Measurements from ENCODE around the gene TLX1.

The TLX1 gene

GRCh38 chr10:101094121-101094879 is 36.8 kb upstream of the TLX1 start:
- Histone ChIP-seq H2AFZ (no peak overlapping the region), H3K36me3 (ENCODE audit: control insufficient read depth, insufficient read depth, low read length) (no peaks in the 10 kb centered on the region), H3K9me3 (ENCODE audit: control insufficient read depth, low read length) (no peaks in the 10 kb centered on the region), H3K4me2 (ENCODE audit: low read length) (no peak overlapping the region), H3K9ac (no peak overlapping the region), H3K4me1 (no peaks in the 10 kb centered on the region), H3K4me3 (ENCODE audit: low read depth, low read length) (no peak overlapping the region), H3K27ac (no peak overlapping the region), H3K27me3 (ENCODE audit: control insufficient read depth, insufficient read depth, low read length) (no peaks in the 10 kb centered on the region), H3K79me2 (no peaks in the 10 kb centered on the region)
- no peak for TF ChIP-seq CTCF (IDR thresholded peaks at IDR 0.05)

GRCh38 chr10:101095004-101095403 is 36.1 kb upstream of the TLX1 start:
- TF ChIP-seq CTCF (IDR thresholded peaks at IDR 0.05), result no peak
- Histone ChIP-seq H3K36me3 (ENCODE audit: control insufficient read depth, insufficient read depth, low read length) (no peaks in the 10 kb centered on the region), H3K4me3 (ENCODE audit: low read depth, low read length) (no peak overlapping the region), H3K4me2 (ENCODE audit: low read length) (no peak overlapping the region), H3K9ac (no peak overlapping the region), H3K4me1 (no peaks in the 10 kb centered on the region), H3K27me3 (ENCODE audit: control insufficient read depth, insufficient read depth, low read length) (no peaks in the 10 kb centered on the region), H3K27ac (no peak overlapping the region), H2AFZ (no peak overlapping the region), H3K9me3 (ENCODE audit: control insufficient read depth, low read length) (no peaks in the 10 kb centered on the region), H3K79me2 (no peaks in the 10 kb centered on the region)

GRCh38 chr10:101095550-101096213 is 35.4 kb upstream of the TLX1 start:
- no peak overlapping the region for H3K27ac ChIP-seq
- no peaks in the 10 kb centered on the region for H3K4me1 ChIP-seq
- no peak overlapping the region for H3K4me2 ChIP-seq (ENCODE audit: low read length)
- H3K4me3 ChIP-seq (ENCODE audit: low read depth, low read length), result no peak overlapping the region
- no peak overlapping the region for H3K9ac ChIP-seq
- TF ChIP-seq CTCF (IDR thresholded peaks at IDR 0.05), result peak; percentile 90
- H2AFZ ChIP-seq, result no peak overlapping the region
- no peaks in the 10 kb centered on the region for H3K36me3 ChIP-seq (ENCODE audit: control insufficient read depth, insufficient read depth, low read length)
- no peaks in the 10 kb centered on the region for H3K9me3 ChIP-seq (ENCODE audit: control insufficient read depth, low read length)
- H3K79me2 ChIP-seq, result no peaks in the 10 kb centered on the region
- no peaks in the 10 kb centered on the region for H3K27me3 ChIP-seq (ENCODE audit: control insufficient read depth, insufficient read depth, low read length)

- Histone ChIP-seq H3K79me2 (no peaks in the 10 kb centered on the region), H3K4me2 (ENCODE audit: low read length) (no peak overlapping the region), H3K9ac (no peak overlapping the region), H3K4me3 (ENCODE audit: low read depth, low read length) (no peak overlapping the region), H3K36me3 (ENCODE audit: control insufficient read depth, insufficient read depth, low read length) (no peaks in the 10 kb centered on the region), H2AFZ (no peak overlapping the region), H3K27me3 (ENCODE audit: control insufficient read depth, insufficient read depth, low read length) (no peaks in the 10 kb centered on the region), H3K4me1 (no peaks in the 10 kb centered on the region), H3K27ac (no peak overlapping the region), H3K9me3 (ENCODE audit: control insufficient read depth, low read length) (no peaks in the 10 kb centered on the region)
- no peak for TF ChIP-seq CTCF (IDR thresholded peaks at IDR 0.05)
These were observed 34.7 kb upstream of the TLX1 start for GRCh38 chr10:101096378-101096777.

Data from parathyroid adenoma (tissue), 2 donors.